ENCODE results near the gene DGKI. TPM values are rescaled to one million over a fixed set of nuclear protein-coding genes. Genes with fewer than 3 reads are reported as not detected.

DGKI gene
- total RNA-seq: 10 to 100 TPM in 1 of 2 donors, 1 to 10 TPM in 1; 6.8 to 11.3 TPM
- 1 to 10 TPM; 1.1 to 3.6 TPM for polyA plus RNA-seq
- long read RNA-seq, donor 1, partial matches to known transcripts: 0 of 5 reads
- long read RNA-seq, donor 1, other reads (novel, unspliced or antisense): 4 of 5 reads
- long read RNA-seq, donor 2, partial matches to known transcripts: 0 of 2 reads
- long read RNA-seq, donor 2, other reads (novel, unspliced or antisense): 2 of 2 reads

DNA sequence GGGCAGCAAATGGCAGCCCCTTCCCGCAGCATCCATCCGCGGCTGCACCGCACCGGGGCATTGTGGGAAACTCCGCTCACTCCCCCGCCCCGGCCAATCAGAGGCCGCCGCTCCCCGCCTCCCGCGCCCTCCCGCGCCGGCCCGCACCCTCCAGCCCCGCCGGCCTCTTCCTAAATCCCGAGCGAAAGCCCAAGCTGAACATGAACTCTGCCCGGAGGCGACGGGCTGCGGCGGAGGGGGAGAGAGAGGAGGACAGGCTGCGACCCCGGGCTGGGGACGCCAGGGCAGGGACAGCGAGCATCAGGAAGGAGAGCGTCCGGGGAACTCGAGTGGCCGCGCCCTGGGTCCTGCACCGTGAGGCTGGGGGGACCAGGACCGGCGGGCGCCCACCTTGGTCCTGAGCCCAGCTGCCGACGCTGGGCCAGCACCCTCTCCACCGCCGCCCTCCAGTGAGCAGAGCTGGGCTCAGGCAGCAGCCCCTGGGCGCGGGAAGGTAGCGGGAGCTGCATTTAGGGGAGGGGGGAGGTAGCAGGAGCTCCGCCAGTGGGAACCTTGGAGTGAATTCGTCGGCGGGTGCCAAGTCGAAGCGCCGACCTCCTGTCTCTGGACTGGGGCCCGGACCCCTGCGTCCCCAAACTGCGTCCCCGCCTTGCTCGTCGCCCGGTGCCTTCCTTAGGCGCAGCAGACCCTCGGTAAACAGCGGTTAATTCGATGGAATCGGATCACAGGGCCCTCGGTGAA, at the start of gene DGKI:
Gene DGKI (minus strand): TSS at position 148 of the 741 bp plus-strand sequence.
- peak; percentile 72 for ATAC-seq (ENCODE audit: low FRiP score)
- H3K4me1 ChIP-seq (ENCODE audit: control insufficient read depth in 1 of 2, insufficient read depth in 2 of 2, low read length in 2 of 2): no peaks in the 10 kb centered on the region
- 2 to 6% methylated on average over 48 to 66 of the region's 66 CpGs for WGBS, 2 donors
- no peaks in the 10 kb centered on the region for H3K9me3 ChIP-seq (ENCODE audit: control insufficient read depth, low read length)
- intact Hi-C loops (cut with DNase I): loop anchor here in 1 of 2 donors (1.0 kb wide), 1 partner anchor 35 kb away; no protein-coding TSS in a partner anchor
- peak within 1 kb of the TSS in 1 of 2 donors; percentile 0 for H3K27ac ChIP-seq (ENCODE audit: low read depth in 1 of 2, low read length in 2 of 2)
- peak; percentile 57 to 79 for DNase-seq
- H3K27me3 ChIP-seq (ENCODE audit: control insufficient read depth in 1 of 2, insufficient read depth in 2 of 2, low read length in 1 of 2): no peaks in the 10 kb centered on the region
- peak within 1 kb of the TSS; percentile 45 to 55 for H3K4me3 ChIP-seq (ENCODE audit: low read length in 2 of 2)
- peaks cover 0 to 6% of the 10 kb centered on the region in 2 donors for H3K36me3 ChIP-seq (ENCODE audit: control insufficient read depth in 1 of 2, insufficient read depth in 2 of 2, low read length in 1 of 2)

GRCh38 chr7:137895301-137896221, 48.8 kb upstream of the DGKI start:
- DNase-seq: no peak
- no peaks in the 10 kb centered on the region for H3K27me3 ChIP-seq (ENCODE audit: control insufficient read depth in 1 of 2, insufficient read depth in 2 of 2, low read length in 1 of 2)
- H3K9me3 ChIP-seq (ENCODE audit: control insufficient read depth, low read length): no peaks in the 10 kb centered on the region
- intact Hi-C loops (cut with DNase I): loop anchor here in 1 of 2 donors (5.0 kb wide), 1 partner anchor 78 kb away; no protein-coding TSS in a partner anchor
- ATAC-seq (ENCODE audit: low FRiP score): no peak
- WGBS, 2 donors: 68% methylated on average over 8 of the region's 8 CpGs
- no peak overlapping the region for H3K4me3 ChIP-seq (ENCODE audit: low read length in 2 of 2)
- no peak overlapping the region for H3K27ac ChIP-seq (ENCODE audit: low read depth in 1 of 2, low read length in 2 of 2)
- H3K4me1 ChIP-seq (ENCODE audit: control insufficient read depth in 1 of 2, insufficient read depth in 2 of 2, low read length in 2 of 2): peaks cover 0 to 3% of the 10 kb centered on the region in 2 donors
- H3K36me3 ChIP-seq (ENCODE audit: control insufficient read depth in 1 of 2, insufficient read depth in 2 of 2, low read length in 1 of 2): peaks cover 0 to 9% of the 10 kb centered on the region in 2 donors

DNA sequence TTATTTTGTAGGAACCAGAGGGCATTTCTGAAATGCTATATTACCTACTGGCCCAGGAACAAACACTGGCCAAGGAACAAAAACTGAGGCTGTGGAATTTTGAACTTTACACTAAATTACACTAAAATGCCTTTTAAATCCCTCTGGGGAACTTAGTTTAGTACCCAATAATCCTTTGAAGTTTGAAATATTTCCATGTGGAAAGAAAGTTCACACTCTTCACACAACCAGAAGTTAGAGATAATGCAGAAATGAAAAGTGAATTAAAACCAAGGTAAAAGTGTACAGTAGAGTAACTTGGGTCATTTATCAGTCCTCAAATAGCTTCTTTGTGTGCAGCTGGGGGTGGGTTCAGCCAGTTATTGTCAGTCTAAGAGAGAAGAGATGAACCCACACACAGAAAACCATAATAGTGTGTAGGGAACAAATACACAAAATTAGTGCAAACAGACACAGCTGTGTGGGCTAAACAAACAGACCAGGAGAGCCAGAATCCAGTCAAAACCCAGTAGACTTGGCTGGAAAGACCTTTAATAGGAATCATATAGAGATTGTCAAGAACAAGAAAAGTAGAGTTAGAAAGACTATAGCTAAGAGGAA, 46.5 kb upstream of the DGKI start:
- Histone ChIP-seq H3K4me1 (ENCODE audit: control insufficient read depth in 1 of 2, insufficient read depth in 2 of 2, low read length in 2 of 2) (peaks cover 0 to 3% of the 10 kb centered on the region in 2 donors), H3K27me3 (ENCODE audit: control insufficient read depth in 1 of 2, insufficient read depth in 2 of 2, low read length in 1 of 2) (no peaks in the 10 kb centered on the region), H3K4me3 (ENCODE audit: low read length in 2 of 2) (no peak overlapping the region), H3K27ac (ENCODE audit: low read depth in 1 of 2, low read length in 2 of 2) (no peak overlapping the region), H3K9me3 (ENCODE audit: control insufficient read depth, low read length) (no peaks in the 10 kb centered on the region), H3K36me3 (ENCODE audit: control insufficient read depth in 1 of 2, insufficient read depth in 2 of 2, low read length in 1 of 2) (peaks cover 0 to 9% of the 10 kb centered on the region in 2 donors)
- ATAC-seq (ENCODE audit: low FRiP score): no peak
- DNase-seq: no peak
- intact Hi-C loops (cut with DNase I): no loop called here

GRCh38 chr7:137891016-137891655, 44.4 kb upstream of the DGKI start:
- H3K9me3 ChIP-seq (ENCODE audit: control insufficient read depth, low read length): no peaks in the 10 kb centered on the region
- H3K27ac ChIP-seq (ENCODE audit: low read depth in 1 of 2, low read length in 2 of 2): no peak overlapping the region
- H3K27me3 ChIP-seq (ENCODE audit: control insufficient read depth in 1 of 2, insufficient read depth in 2 of 2, low read length in 1 of 2): no peaks in the 10 kb centered on the region
- no peak overlapping the region for H3K4me3 ChIP-seq (ENCODE audit: low read length in 2 of 2)
- peaks cover 3% of the 10 kb centered on the region in 2 donors for H3K4me1 ChIP-seq (ENCODE audit: control insufficient read depth in 1 of 2, insufficient read depth in 2 of 2, low read length in 2 of 2)
- intact Hi-C loops (cut with DNase I): no loop called here
- H3K36me3 ChIP-seq (ENCODE audit: control insufficient read depth in 1 of 2, insufficient read depth in 2 of 2, low read length in 1 of 2): peaks cover 0 to 9% of the 10 kb centered on the region in 2 donors
- DNase-seq (no peak), ATAC-seq (ENCODE audit: low FRiP score) (no peak)
- WGBS, 2 donors: 50% methylated on average over 4 of the region's 4 CpGs

GRCh38 chr7:137890449-137890921, 43.7 kb upstream of the DGKI start:
- DNase-seq (no peak), ATAC-seq (ENCODE audit: low FRiP score) (no peak)
- Histone ChIP-seq H3K4me3 (ENCODE audit: low read length in 2 of 2) (no peak overlapping the region), H3K36me3 (ENCODE audit: control insufficient read depth in 1 of 2, insufficient read depth in 2 of 2, low read length in 1 of 2) (peaks cover 0 to 9% of the 10 kb centered on the region in 2 donors), H3K27ac (ENCODE audit: low read depth in 1 of 2, low read length in 2 of 2) (no peak overlapping the region), H3K4me1 (ENCODE audit: control insufficient read depth in 1 of 2, insufficient read depth in 2 of 2, low read length in 2 of 2) (peaks cover 3% of the 10 kb centered on the region in 2 donors), H3K9me3 (ENCODE audit: control insufficient read depth, low read length) (no peaks in the 10 kb centered on the region), H3K27me3 (ENCODE audit: control insufficient read depth in 1 of 2, insufficient read depth in 2 of 2, low read length in 1 of 2) (no peaks in the 10 kb centered on the region)
- intact Hi-C loops (cut with DNase I): no loop called here
- WGBS, 2 donors: 40 to 42% methylated on average over 3 of the region's 3 CpGs

DNA sequence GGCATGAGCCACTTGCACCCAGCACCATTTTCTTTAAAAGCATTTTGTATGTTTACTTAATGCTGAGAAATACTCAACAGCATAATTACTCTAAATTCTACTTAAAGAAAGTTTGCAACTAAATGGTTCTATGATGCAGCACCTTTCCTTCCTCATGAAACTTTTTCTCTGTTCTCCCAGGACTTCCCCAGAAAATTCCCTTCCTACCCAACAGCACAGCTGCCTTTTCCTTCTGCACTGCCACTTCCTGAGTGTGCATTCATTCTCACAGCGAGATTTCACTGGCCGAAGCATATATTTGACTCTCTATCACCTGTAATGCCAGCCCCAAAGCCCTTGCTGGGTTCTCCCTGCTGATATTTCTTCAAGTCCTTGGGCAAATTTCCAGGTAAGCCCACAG, 41.5 kb upstream of the DGKI start:
- H3K27ac ChIP-seq (ENCODE audit: low read depth in 1 of 2, low read length in 2 of 2): no peak overlapping the region
- peaks cover 4% of the 10 kb centered on the region in 2 donors for H3K36me3 ChIP-seq (ENCODE audit: control insufficient read depth in 1 of 2, insufficient read depth in 2 of 2, low read length in 1 of 2)
- H3K4me1 ChIP-seq (ENCODE audit: control insufficient read depth in 1 of 2, insufficient read depth in 2 of 2, low read length in 2 of 2): peaks cover 3% of the 10 kb centered on the region in 2 donors
- no peak overlapping the region for H3K4me3 ChIP-seq (ENCODE audit: low read length in 2 of 2)
- no peaks in the 10 kb centered on the region for H3K27me3 ChIP-seq (ENCODE audit: control insufficient read depth in 1 of 2, insufficient read depth in 2 of 2, low read length in 1 of 2)
- no peaks in the 10 kb centered on the region for H3K9me3 ChIP-seq (ENCODE audit: control insufficient read depth, low read length)
- DNase-seq (no peak), ATAC-seq (ENCODE audit: low FRiP score) (no peak)
- intact Hi-C loops (cut with DNase I): loop anchor here in 1 of 2 donors (5.0 kb wide), 1 partner anchor 221 kb away; no protein-coding TSS in a partner anchor
- 80 to 89% methylated on average over 2 of the region's 2 CpGs for WGBS, 2 donors

GRCh38 chr7:137886746-137887145, 40.0 kb upstream of the DGKI start:
- no peak overlapping the region for H3K27ac ChIP-seq (ENCODE audit: low read depth in 1 of 2, low read length in 2 of 2)
- H3K9me3 ChIP-seq (ENCODE audit: control insufficient read depth, low read length): no peaks in the 10 kb centered on the region
- ATAC-seq (ENCODE audit: low FRiP score) (no peak), DNase-seq (no peak)
- WGBS, 2 donors: 15 to 35% methylated on average over 2 of the region's 2 CpGs
- intact Hi-C loops (cut with DNase I): loop anchor here in 1 of 2 donors (5.0 kb wide), 1 partner anchor 219 kb away; no protein-coding TSS in a partner anchor
- peaks cover 3% of the 10 kb centered on the region in 2 donors for H3K4me1 ChIP-seq (ENCODE audit: control insufficient read depth in 1 of 2, insufficient read depth in 2 of 2, low read length in 2 of 2)
- peaks cover 4% of the 10 kb centered on the region in 2 donors for H3K36me3 ChIP-seq (ENCODE audit: control insufficient read depth in 1 of 2, insufficient read depth in 2 of 2, low read length in 1 of 2)
- no peak overlapping the region for H3K4me3 ChIP-seq (ENCODE audit: low read length in 2 of 2)
- no peaks in the 10 kb centered on the region for H3K27me3 ChIP-seq (ENCODE audit: control insufficient read depth in 1 of 2, insufficient read depth in 2 of 2, low read length in 1 of 2)

All from aorta (tissue), 5 donors.